GM12874 (cell line): ENCODE measurements around the gene NPBWR2.

Experiments
- CTCF ChIP-seq: IDR thresholded peaks from 2 replicates; pipeline ENCODE4 v1.5.1; 2011; ENCODE audit warnings: low read depth, mild to moderate bottlenecking, control low read depth, low read length, moderate library complexity; ENCODE audit not compliant: insufficient read depth

NPBWR2 gene

GRCh38 chr20:64062276-64062595 is 45.1 kb downstream of the NPBWR2 start:
- TF ChIP-seq CTCF, result no peak

GRCh38 chr20:64058536-64058935 is 48.8 kb downstream of the NPBWR2 start:
- TF ChIP-seq CTCF, result no peak

- TF ChIP-seq CTCF, result peak; percentile 97
Observed at GRCh38 chr20:64057628-64058498, 49.5 kb downstream of the NPBWR2 start.

GRCh38 chr20:64056889-64057627 is 50.3 kb downstream of the NPBWR2 start:
- no peak for TF ChIP-seq CTCF

- no peak for TF ChIP-seq CTCF
Observed at GRCh38 chr20:64056639-64056888, 50.8 kb downstream of the NPBWR2 start.

- TF ChIP-seq CTCF, result no peak
Observed at GRCh38 chr20:64055893-64056638, 51.3 kb downstream of the NPBWR2 start.

GRCh38 chr20:64055396-64055892 is 51.9 kb downstream of the NPBWR2 start:
- no peak for TF ChIP-seq CTCF
